CD1c-positive myeloid dendritic cell (primary cell): Measurements from ENCODE around the gene ABCA10.

Source experiments
- DNase-seq: peaks from one replicate; pipeline ENCODE4 v3.0.0-alpha.2; 2016; ENCODE audit errors: extremely low spot score

ABCA10 gene

DNA sequence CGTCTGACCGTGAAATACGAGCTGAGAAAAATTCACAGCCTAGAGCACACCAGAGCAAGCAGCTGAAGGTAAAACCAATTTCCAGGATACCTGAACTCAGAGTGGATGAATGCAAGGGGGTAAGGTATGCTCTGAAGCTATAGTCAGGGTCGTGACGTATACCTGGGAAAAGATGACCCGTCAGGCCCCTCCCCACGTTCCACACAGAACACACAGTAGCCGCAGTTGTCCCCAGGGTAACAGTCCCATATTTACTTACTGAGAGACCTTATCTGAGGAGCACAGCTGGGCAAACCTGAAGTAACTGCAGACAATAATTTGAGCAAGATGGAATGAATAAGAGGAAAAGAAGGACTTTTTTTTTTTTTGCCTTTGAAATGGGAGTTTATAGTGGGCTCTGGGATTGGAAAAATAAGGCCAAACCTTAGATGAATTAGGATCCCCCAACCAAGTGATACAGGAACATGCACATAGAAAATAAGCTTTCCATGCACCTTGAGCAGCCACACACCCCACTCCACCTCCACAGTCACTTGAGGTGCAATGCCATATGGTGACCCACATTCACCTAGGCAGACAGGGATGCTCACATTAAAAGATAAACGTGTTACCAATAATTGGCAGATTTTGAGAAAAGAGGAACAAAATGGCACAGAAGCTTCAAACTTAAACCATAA is 124.9 kb downstream of the ABCA10 start:
- no peak for DNase-seq

- peak; percentile 79 for DNase-seq
Observed at GRCh38 chr17:69098625-69099024, 130.0 kb downstream of the ABCA10 start.
